ENCODE measurements around the gene GPR176. TPM values are rescaled to one million over a fixed set of nuclear protein-coding genes. Genes with fewer than 3 reads are reported as not detected.

The GPR176 gene
- total RNA-seq, 1 experiment from 2014 or later: 59.6 TPM

GRCh38 chr15:39854161-39854560 lies 65.9 kb downstream of the GPR176 start:
- Histone ChIP-seq H3K9me3 (no peaks in the 10 kb centered on the region), H3K27me3 (no peaks in the 10 kb centered on the region)
- no peak for DNase-seq

GRCh38 chr15:39852250-39852649 lies 67.8 kb downstream of the GPR176 start:
- no peak for DNase-seq
- no peaks in the 10 kb centered on the region for H3K27me3 ChIP-seq
- H3K4me3 ChIP-seq: no peak overlapping the region
- H3K36me3 ChIP-seq: peaks cover 3% of the 10 kb centered on the region; the same call in 1 of the 2 replicates
- no peaks in the 10 kb centered on the region for H3K9me3 ChIP-seq

More at GRCh38 chr15:39854161-39854560, 65.9 kb downstream of the GPR176 start:
- Histone ChIP-seq H3K36me3 (peaks cover 3% of the 10 kb centered on the region; the same call in 1 of the 2 replicates), H3K4me3 (no peak overlapping the region)

GRCh38 chr15:39851500-39852092 lies 68.5 kb downstream of the GPR176 start:
- no peak overlapping the region for H3K4me3 ChIP-seq
- no peak for DNase-seq
- no peaks in the 10 kb centered on the region for H3K9me3 ChIP-seq
- no peaks in the 10 kb centered on the region for H3K27me3 ChIP-seq
- peaks cover 3% of the 10 kb centered on the region; the same call in 1 of the 2 replicates for H3K36me3 ChIP-seq

GRCh38 chr15:39850436-39850835 lies 69.6 kb downstream of the GPR176 start:
- no peak for DNase-seq
- H3K4me3 ChIP-seq: no peak overlapping the region
- H3K9me3 ChIP-seq: no peaks in the 10 kb centered on the region

GRCh38 chr15:39846108-39846507 lies 74.0 kb downstream of the GPR176 start:
- Histone ChIP-seq H3K9me3 (no peaks in the 10 kb centered on the region), H3K27me3 (no peaks in the 10 kb centered on the region), H3K4me3 (no peak overlapping the region), H3K36me3 (peaks cover 2% of the 10 kb centered on the region; the same call in 1 of the 2 replicates)
- no peak for DNase-seq

More at GRCh38 chr15:39850436-39850835, 69.6 kb downstream of the GPR176 start:
- Histone ChIP-seq H3K27me3 (no peaks in the 10 kb centered on the region), H3K36me3 (peaks cover 3% of the 10 kb centered on the region; the same call in 1 of the 2 replicates)

- H3K4me3 ChIP-seq: no peak overlapping the region
- no peaks in the 10 kb centered on the region for H3K9me3 ChIP-seq
- no peak for DNase-seq
- no peaks in the 10 kb centered on the region; the same call in 1 of the 2 replicates for H3K36me3 ChIP-seq
- H3K27me3 ChIP-seq: no peaks in the 10 kb centered on the region
Observed at GRCh38 chr15:39845582-39845981, 74.5 kb downstream of the GPR176 start.

- no peak for DNase-seq
- Histone ChIP-seq H3K9me3 (no peaks in the 10 kb centered on the region), H3K4me3 (no peak overlapping the region), H3K27me3 (no peaks in the 10 kb centered on the region), H3K36me3 (no peaks in the 10 kb centered on the region; the same call in 1 of the 2 replicates)
Observed at GRCh38 chr15:39843565-39843964, 76.5 kb downstream of the GPR176 start.

GRCh38 chr15:39837454-39837853 lies 82.6 kb downstream of the GPR176 start:
- H3K36me3 ChIP-seq: peaks cover 8% of the 10 kb centered on the region; the same call in 1 of the 2 replicates
- no peak overlapping the region for H3K4me3 ChIP-seq
- DNase-seq: no peak
- peaks cover 2% of the 10 kb centered on the region; the same call in 1 of the 2 replicates for H3K9me3 ChIP-seq
- H3K27me3 ChIP-seq: no peaks in the 10 kb centered on the region

- Histone ChIP-seq H3K9me3 (peaks cover 2% of the 10 kb centered on the region; the same call in 1 of the 2 replicates), H3K27me3 (no peaks in the 10 kb centered on the region), H3K4me3 (no peak overlapping the region), H3K36me3 (peaks cover 8% of the 10 kb centered on the region)
- DNase-seq: no peak
Observed at GRCh38 chr15:39835550-39835949, 84.5 kb downstream of the GPR176 start.

- no peak for DNase-seq
Observed at GRCh38 chr15:39834256-39834655, 85.8 kb downstream of the GPR176 start.

GRCh38 chr15:39833515-39833981 lies 86.5 kb downstream of the GPR176 start:
- H3K27me3 ChIP-seq: no peaks in the 10 kb centered on the region
- DNase-seq: peak; percentile 37
- peak overlapping the region; percentile 14; the same call in 1 of the 2 replicates for H3K4me3 ChIP-seq
- H3K9me3 ChIP-seq: peaks cover 2% of the 10 kb centered on the region; the same call in 1 of the 2 replicates
- peaks cover 8% of the 10 kb centered on the region for H3K36me3 ChIP-seq

More at GRCh38 chr15:39834256-39834655, 85.8 kb downstream of the GPR176 start:
- no peaks in the 10 kb centered on the region for H3K27me3 ChIP-seq
- H3K4me3 ChIP-seq: peak overlapping the region; percentile 14; the same call in 1 of the 2 replicates
- H3K9me3 ChIP-seq: peaks cover 2% of the 10 kb centered on the region; the same call in 1 of the 2 replicates
- peaks cover 8% of the 10 kb centered on the region for H3K36me3 ChIP-seq

GRCh38 chr15:39830166-39830565 lies 89.9 kb downstream of the GPR176 start:
- no peaks in the 10 kb centered on the region for H3K27me3 ChIP-seq

GRCh38 chr15:39828374-39828931 lies 91.6 kb downstream of the GPR176 start:
- H3K4me3 ChIP-seq: no peak overlapping the region
- H3K36me3 ChIP-seq: peaks cover 4% of the 10 kb centered on the region
- no peaks in the 10 kb centered on the region for H3K27me3 ChIP-seq
- DNase-seq: peak; percentile 59
- H3K9me3 ChIP-seq: no peaks in the 10 kb centered on the region; the same call in 1 of the 2 replicates

More at GRCh38 chr15:39830166-39830565, 89.9 kb downstream of the GPR176 start:
- H3K36me3 ChIP-seq: no peaks in the 10 kb centered on the region; the same call in none of the 2 replicates
- H3K9me3 ChIP-seq: peaks cover 2% of the 10 kb centered on the region; the same call in 1 of the 2 replicates
- peak; percentile 15 for DNase-seq
- H3K4me3 ChIP-seq: no peak overlapping the region

- Histone ChIP-seq H3K4me3 (no peak overlapping the region), H3K27me3 (no peaks in the 10 kb centered on the region), H3K36me3 (peaks cover 4% of the 10 kb centered on the region), H3K9me3 (no peaks in the 10 kb centered on the region; the same call in 1 of the 2 replicates)
- DNase-seq: no peak
Observed at GRCh38 chr15:39826975-39827374, 93.1 kb downstream of the GPR176 start.

GRCh38 chr15:39823634-39824033 lies 96.4 kb downstream of the GPR176 start:
- Histone ChIP-seq H3K36me3 (peaks cover 4% of the 10 kb centered on the region), H3K9me3 (no peaks in the 10 kb centered on the region; the same call in 1 of the 2 replicates), H3K27me3 (no peaks in the 10 kb centered on the region), H3K4me3 (no peak overlapping the region)
- no peak for DNase-seq

- Histone ChIP-seq H3K9me3 (no peaks in the 10 kb centered on the region; the same call in 1 of the 2 replicates), H3K4me3 (no peak overlapping the region), H3K27me3 (no peaks in the 10 kb centered on the region), H3K36me3 (peaks cover 4% of the 10 kb centered on the region)
- DNase-seq: no peak
Observed at GRCh38 chr15:39820050-39820602, 99.9 kb downstream of the GPR176 start.

- no peak for DNase-seq
- Histone ChIP-seq H3K9me3 (no peaks in the 10 kb centered on the region; the same call in 1 of the 2 replicates), H3K4me3 (no peak overlapping the region), H3K27me3 (no peaks in the 10 kb centered on the region), H3K36me3 (peaks cover 4% of the 10 kb centered on the region)
Observed at GRCh38 chr15:39819533-39819932, 100.5 kb downstream of the GPR176 start.
